NT2/D1 (cell line): ENCODE data around the gene SSTR3.

ENCODE experiments used
- SUZ12 ChIP-seq: IDR thresholded peaks from 2 replicates; pipeline ENCODE4 v1.6.1; 2011; ENCODE audit not compliant: insufficient read length, insufficient read depth; ENCODE audit errors: extremely low read depth
- YY1 ChIP-seq: IDR thresholded peaks from 2 replicates; pipeline ENCODE4 v1.6.1; 2011; ENCODE audit not compliant: insufficient read length, insufficient read depth
- ZNF274 ChIP-seq: IDR thresholded peaks from 2 replicates; pipeline ENCODE4 v1.6.1; 2011; ENCODE audit warnings: mild to moderate bottlenecking, low read depth, low read length

DNA sequence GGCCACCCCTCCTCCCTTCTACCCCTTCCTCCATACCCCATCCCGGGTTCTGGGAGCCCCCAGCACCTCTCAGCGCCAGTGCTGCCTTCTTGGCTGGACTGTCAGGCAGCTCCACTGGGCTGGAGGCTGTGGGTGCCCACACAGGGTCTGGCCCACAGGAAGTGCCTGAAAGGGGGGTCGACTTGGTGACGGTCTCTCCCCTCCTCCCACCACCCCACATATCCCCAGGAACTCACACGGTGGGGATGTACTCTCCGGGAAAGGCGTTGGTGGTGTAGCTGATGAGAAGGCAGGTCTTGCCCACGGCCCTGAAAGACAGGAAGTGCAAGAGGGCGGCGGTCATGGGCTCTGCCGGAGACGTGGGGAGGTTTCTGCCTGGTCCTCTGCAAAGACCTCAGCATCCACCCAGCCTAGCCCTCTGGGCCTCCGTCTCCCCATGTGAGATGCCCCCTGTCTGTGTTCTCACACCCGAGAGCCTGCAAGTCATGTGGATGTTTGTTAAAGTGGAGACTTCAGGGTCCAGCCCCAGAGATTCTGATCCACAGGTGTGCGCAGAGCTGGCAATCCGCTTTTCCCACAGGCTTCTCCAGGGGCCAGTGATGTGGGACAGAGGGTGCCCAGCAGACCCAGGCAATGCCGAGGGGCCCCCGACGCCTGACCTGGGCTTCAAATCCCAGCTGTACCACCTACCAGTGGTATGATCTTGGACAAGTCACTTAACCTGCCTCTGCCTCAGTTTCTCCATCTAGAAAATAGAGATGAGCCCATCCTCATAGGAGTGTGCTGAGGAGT is 29.3 kb upstream of the SSTR3 start:
- TF ChIP-seq ZNF274 (no peak), SUZ12 (no peak), YY1 (no peak)
